ENCODE results near the gene IFNA17.
"Not testable (repeated sequence)": the region's sequence is repeated elsewhere in the genome, so short reads cannot be mapped to it uniquely, and the experiment has no call there.

IFNA17 gene

DNA sequence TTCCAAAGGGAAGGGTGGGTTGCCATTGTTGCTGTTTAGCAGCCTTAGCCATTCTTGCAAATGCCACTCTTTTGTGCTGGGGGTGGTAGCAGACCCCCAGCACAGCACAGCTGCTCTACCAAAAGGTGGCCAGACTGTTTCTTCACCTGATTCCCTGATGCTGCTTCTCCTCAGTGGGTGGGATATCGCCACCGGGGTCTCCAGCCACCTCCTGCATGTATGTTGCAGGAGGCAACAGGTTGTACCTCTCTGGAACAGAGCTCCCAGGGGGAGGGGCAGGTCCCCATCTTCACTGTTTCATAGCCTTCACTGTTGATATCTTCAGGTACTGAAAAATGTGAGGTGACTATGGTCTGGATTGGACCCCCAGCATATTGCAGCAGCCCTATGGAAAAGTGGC is 17.2 kb downstream of the IFNA17 start:
- DNase-seq (ENCODE audit: low read depth in 1 of 2, low spot score in 1 of 2), result not testable (repeated sequence)

DNA sequence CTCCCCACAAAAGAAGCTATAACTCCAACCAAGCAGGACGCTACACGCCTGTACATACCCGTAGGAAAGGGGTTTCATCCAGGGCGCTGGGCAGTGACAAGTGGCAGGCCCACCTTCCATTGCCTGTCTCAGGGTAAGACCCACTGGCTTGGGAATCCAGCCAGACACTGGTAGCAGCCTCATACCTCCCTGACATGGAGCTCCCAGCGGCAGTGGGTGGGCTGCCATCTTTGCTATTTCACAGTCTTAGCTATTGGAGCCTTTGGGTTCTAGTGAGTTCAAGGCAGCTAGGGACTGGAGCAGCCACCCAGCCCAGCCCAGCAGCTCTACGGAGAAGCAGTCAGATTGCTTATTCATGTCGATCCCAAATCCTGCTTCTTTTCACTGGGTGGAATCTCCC is 17.7 kb downstream of the IFNA17 start:
- no peak for DNase-seq (ENCODE audit: low read depth in 1 of 2, low spot score in 1 of 2)

DNA sequence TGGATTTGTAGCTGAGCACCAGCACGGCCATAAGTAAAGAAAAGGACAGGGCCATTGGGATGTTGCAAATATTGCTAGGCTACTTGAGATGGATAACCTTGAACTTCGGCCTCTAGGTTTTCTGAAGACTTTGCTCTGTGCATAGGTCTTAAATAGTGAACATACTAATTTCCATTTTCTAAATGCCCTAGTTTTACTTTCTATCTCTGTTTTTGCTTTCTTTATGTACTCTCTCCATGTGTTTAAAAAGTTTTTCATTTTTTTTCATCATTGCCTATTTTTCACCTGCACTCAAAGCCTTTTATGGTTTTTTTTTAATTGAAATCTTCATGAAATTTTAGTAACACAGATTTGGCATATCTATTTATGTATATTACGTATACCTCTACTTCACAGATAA is 21.0 kb downstream of the IFNA17 start, which contains the start of gene IFNA10:
TSS of gene IFNA10 (minus strand) at position 101 of the 400 bp plus-strand sequence. CDS start at position 55, 46 bp downstream.
- DNase-seq (ENCODE audit: low read depth in 1 of 2, low spot score in 1 of 2), result not testable (repeated sequence)

DNA sequence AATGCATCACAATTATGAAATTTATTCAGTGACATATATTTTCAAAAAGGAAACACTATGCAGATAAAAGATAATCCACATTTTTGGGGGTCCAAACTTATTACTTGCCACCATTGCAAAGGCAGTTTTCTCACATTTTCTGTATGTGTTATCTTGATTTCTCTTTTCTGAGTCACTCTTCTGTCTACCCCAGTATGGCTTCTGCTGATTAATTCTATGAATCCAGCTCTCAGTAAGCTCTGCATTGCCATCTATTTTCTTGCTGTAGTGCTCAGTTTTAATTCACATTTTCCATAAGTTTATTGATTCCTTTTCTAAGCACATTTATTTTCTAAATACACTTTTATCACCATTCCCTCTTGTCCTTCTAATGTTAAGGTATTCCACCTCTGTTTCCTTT is 22.8 kb downstream of the IFNA17 start:
- no peak for DNase-seq (ENCODE audit: low read depth in 1 of 2, low spot score in 1 of 2)

DNA sequence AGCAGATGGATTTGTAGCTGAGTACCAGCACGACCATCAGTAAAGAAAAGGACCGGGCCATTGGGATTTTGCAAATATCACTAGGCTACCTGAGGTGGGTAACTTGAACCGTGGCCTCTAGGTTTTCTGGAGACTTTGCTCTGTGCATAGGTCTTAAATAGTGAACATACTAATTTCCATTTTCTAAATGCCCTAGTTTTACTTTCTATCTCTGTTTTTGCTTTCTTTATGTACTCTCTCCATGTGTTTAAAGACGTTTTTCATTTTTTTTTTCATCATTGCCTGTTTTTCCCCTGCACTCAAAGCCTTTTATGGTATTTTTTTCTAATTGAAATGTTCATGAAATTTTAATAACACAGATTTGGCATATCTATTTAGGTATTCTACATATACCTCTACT is 25.9 kb downstream of the IFNA17 start, which contains the start of gene IFNA7:
TSS of gene IFNA7 (minus strand) at position 101 of the 400 bp plus-strand sequence. CDS start at position 61, 40 bp downstream.
- not testable (repeated sequence) for DNase-seq (ENCODE audit: low read depth in 1 of 2, low spot score in 1 of 2)

DNA sequence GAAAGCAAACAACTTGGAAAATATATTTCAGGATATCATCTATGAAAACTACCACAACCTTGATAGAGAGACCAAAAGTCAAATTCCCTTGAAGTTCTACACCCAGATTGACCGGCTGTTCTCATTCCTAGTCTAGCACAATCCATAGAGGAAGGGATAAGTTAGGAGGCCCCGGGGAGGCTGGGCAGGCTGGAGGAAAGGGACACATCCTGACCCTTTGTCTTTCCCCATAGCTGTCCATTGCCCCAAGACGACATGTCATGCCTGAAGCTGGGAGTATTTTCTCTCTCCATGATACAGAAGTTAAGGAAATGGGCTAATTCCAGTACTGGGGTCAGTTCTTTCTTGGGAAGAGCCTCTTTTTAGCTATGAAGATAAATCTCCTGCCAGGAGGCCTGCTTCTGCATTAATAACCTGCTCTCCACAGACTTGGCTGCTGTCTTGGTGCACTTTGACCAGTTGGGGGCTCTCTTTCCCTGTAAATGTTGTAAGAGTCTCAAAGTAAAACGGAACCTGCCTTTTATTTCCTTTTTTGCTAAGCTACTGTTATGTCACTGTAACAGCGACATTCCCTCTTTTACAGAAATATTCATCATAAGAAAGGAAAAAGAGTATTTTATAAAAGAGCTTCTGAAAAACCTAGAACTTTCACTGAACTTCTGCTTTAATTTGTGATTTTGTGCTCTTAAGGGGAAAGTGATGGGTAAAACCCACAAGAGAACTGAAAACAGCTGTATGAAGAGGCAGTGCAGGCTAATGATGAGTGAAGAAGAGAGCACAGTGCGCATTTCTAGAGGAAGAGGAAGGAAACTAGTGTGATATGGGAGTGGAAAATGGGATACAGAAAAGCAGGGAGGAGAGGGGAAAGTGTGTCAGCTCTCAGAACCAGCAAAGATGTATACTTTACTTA is 32.9 kb downstream of the IFNA17 start:
- DNase-seq (ENCODE audit: low read depth in 1 of 2, low spot score in 1 of 2), result not testable (repeated sequence)

DNA sequence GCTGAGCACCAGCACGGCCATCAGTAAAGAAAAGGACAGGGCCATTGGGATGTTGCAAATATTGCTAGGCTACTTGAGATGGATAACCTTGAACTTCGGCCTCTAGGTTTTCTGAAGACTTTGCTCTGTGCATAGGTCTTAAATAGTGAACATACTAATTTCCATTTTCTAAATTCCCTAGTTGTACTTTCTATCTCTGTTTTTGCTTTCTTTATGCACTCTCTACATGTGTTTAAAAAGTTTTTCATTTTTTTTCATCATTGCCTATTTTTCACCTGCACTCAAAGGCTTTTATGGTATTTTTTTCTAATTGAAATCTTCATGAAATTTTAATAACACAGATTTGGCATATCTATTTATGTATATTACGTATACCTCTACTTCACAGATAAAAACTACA is 40.5 kb downstream of the IFNA17 start, which contains the start of gene IFNA4:
TSS of gene IFNA4 (minus strand) at position 101 of the 400 bp plus-strand sequence. CDS start at position 45, 56 bp downstream.
- not testable (repeated sequence) for DNase-seq (ENCODE audit: low read depth in 1 of 2, low spot score in 1 of 2)

DNA sequence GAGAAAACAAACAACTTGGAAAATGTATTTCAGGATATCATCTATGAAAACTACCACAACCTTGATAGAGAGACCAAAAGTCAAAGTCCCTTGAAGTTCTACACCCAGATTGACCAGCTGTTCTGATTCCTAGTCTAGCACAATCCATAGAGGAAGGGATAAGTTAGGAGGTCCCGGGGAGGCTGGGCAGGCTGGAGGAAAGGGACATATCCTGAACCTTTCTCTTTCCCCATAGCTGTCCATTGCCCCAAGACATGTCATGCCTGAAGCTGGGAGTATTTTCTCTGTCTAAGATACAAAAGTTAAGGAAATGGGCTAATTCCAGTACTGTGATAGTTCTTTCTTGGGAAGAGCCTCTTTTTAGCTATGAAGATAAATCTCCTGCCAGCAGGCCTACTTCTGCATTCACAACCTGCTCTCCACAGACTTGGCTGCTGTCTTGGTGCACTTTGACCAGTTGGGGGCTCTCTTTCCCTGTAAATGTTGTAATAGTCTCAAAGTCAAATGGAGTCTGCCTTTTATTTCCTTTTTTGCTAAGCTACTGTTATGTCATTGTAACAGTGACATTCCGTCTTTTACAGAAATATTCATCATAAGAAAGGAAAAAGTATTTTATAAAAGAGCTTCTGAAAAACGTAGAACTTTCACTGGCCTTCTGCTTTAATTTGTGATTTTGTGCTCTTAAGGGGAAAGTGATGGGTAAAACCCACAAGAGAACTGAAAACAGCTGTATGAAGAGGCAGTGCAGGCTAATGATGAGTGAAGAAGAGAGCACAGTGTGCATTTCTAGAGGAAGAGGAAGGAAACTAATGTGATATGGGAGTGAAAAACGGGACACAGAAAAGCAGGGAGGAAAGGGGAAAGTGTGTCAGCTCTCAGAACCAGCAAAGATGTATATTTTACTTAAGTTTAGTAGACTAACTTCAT is 44.9 kb downstream of the IFNA17 start:
- DNase-seq (ENCODE audit: low read depth in 1 of 2, low spot score in 1 of 2), result not testable (repeated sequence)

All from stimulated activated CD4-positive, alpha-beta T cell treated with anti-CD3 and anti-CD28 coated beads, Interleukin-15, amount 100 ng/mL, for 1 hour (primary cell).